ENCODE measurements around the gene NFE2L3.
"Not testable (repeated sequence)": the region's sequence is repeated elsewhere in the genome, so short reads cannot be mapped to it uniquely, and the experiment has no call there.

The NFE2L3 gene

GRCh38 chr7:26178272-26178960 lies 26.4 kb downstream of the NFE2L3 start:
- TF ChIP-seq POLR2AphosphoS5 (IDR thresholded peaks at IDR 0.05; ENCODE audit: low read depth, low read length) (no peak; the same call in 1 of the 2 replicates), PAX5 (IDR thresholded peaks at IDR 0.05; ENCODE audit: insufficient read depth, low read length, severe bottlenecking) (no peak), POU2F2 (IDR thresholded peaks at IDR 0.05; ENCODE audit: low read depth, low read length) (0 out of 2 replicates have a peak, but pooled peaks have one; percentile 7)
- no peak for DNase-seq (ENCODE audit: insufficient read length, low spot score)
- FAIRE-seq, result no peak

GRCh38 chr7:26179422-26179821 lies 27.4 kb downstream of the NFE2L3 start:
- FAIRE-seq (no peak), DNase-seq (ENCODE audit: insufficient read length, low spot score) (no peak)
- TF ChIP-seq PAX5 (IDR thresholded peaks at IDR 0.05; ENCODE audit: insufficient read depth, low read length, severe bottlenecking), result no peak
- peak; percentile 13 for TF ChIP-seq POLR2AphosphoS5 (IDR thresholded peaks at IDR 0.05; ENCODE audit: low read depth, low read length)

- no peak for TF ChIP-seq SPI1 (IDR thresholded peaks at IDR 0.05; ENCODE audit: low read depth, low read length)
- TF ChIP-seq POLR2A (IDR thresholded peaks at IDR 0.05; ENCODE audit: low read depth, low read length), result peak; percentile 76; the same call in 1 of the 2 replicates
- TF ChIP-seq POLR2AphosphoS5 (IDR thresholded peaks at IDR 0.05; ENCODE audit: low read depth, low read length), result peak; percentile 72
- DNase-seq (ENCODE audit: insufficient read length, low spot score) (no peak), FAIRE-seq (no peak)
Measured at GRCh38 chr7:26179826-26180497, 28.0 kb downstream of the NFE2L3 start.

- no peak for FAIRE-seq
- DNase-seq (ENCODE audit: insufficient read length, low spot score), result no peak
- TF ChIP-seq POLR2AphosphoS5 (IDR thresholded peaks at IDR 0.05; ENCODE audit: low read depth, low read length) (peak; percentile 57; the same call in 1 of the 2 replicates), PAX5 (IDR thresholded peaks at IDR 0.05; ENCODE audit: insufficient read depth, low read length, severe bottlenecking) (no peak), TAF1 (IDR thresholded peaks at IDR 0.05; ENCODE audit: low read depth, low read length) (no peak), POU2F2 (IDR thresholded peaks at IDR 0.05; ENCODE audit: low read depth, low read length) (no peak), POLR2A (IDR thresholded peaks at IDR 0.05; ENCODE audit: low read depth, low read length) (peak; percentile 38; the same call in 1 of the 2 replicates), SPI1 (IDR thresholded peaks at IDR 0.05; ENCODE audit: low read depth, low read length) (no peak)
Measured at GRCh38 chr7:26180792-26181198, 28.8 kb downstream of the NFE2L3 start.

- no peak for DNase-seq (ENCODE audit: insufficient read length, low spot score)
- TF ChIP-seq SPI1 (IDR thresholded peaks at IDR 0.05; ENCODE audit: low read depth, low read length), result no peak
- FAIRE-seq, result no peak
Measured at GRCh38 chr7:26181474-26182227, 29.7 kb downstream of the NFE2L3 start.

GRCh38 chr7:26182283-26182682 lies 30.3 kb downstream of the NFE2L3 start:
- TF ChIP-seq POLR2AphosphoS5 (IDR thresholded peaks at IDR 0.05; ENCODE audit: low read depth, low read length) (peak; percentile 55; the same call in 1 of the 2 replicates), POLR2A (IDR thresholded peaks at IDR 0.05; ENCODE audit: low read depth, low read length) (peak; percentile 11; the same call in 1 of the 2 replicates), SPI1 (IDR thresholded peaks at IDR 0.05; ENCODE audit: low read depth, low read length) (no peak), TAF1 (IDR thresholded peaks at IDR 0.05; ENCODE audit: low read depth, low read length) (no peak)
- DNase-seq (ENCODE audit: insufficient read length, low spot score) (no peak), FAIRE-seq (no peak)

GRCh38 chr7:26182706-26183105 lies 30.7 kb downstream of the NFE2L3 start:
- DNase-seq (ENCODE audit: insufficient read length, low spot score) (no peak), FAIRE-seq (no peak)
- TF ChIP-seq POLR2A (IDR thresholded peaks at IDR 0.05; ENCODE audit: low read depth, low read length) (0 out of 2 replicates have a peak, but pooled peaks have one; percentile 9), SPI1 (IDR thresholded peaks at IDR 0.05; ENCODE audit: low read depth, low read length) (no peak), POLR2AphosphoS5 (IDR thresholded peaks at IDR 0.05; ENCODE audit: low read depth, low read length) (peak; percentile 13; the same call in 1 of the 2 replicates), TAF1 (IDR thresholded peaks at IDR 0.05; ENCODE audit: low read depth, low read length) (no peak), PAX5 (IDR thresholded peaks at IDR 0.05; ENCODE audit: insufficient read depth, low read length, severe bottlenecking) (no peak)

- FAIRE-seq (no peak), DNase-seq (ENCODE audit: insufficient read length, low spot score) (no peak)
- TF ChIP-seq POU2F2 (IDR thresholded peaks at IDR 0.05; ENCODE audit: low read depth, low read length) (no peak), TAF1 (IDR thresholded peaks at IDR 0.05; ENCODE audit: low read depth, low read length) (no peak), POLR2AphosphoS5 (IDR thresholded peaks at IDR 0.05; ENCODE audit: low read depth, low read length) (no peak), SPI1 (IDR thresholded peaks at IDR 0.05; ENCODE audit: low read depth, low read length) (no peak), PAX5 (IDR thresholded peaks at IDR 0.05; ENCODE audit: insufficient read depth, low read length, severe bottlenecking) (no peak), POLR2A (IDR thresholded peaks at IDR 0.05; ENCODE audit: low read depth, low read length) (no peak)
Measured at GRCh38 chr7:26183545-26184280, 31.7 kb downstream of the NFE2L3 start.

- DNase-seq (ENCODE audit: insufficient read length, low spot score); FAIRE-seq: not testable (repeated sequence)
- peak; percentile 69 for TF ChIP-seq POLR2A (IDR thresholded peaks at IDR 0.05; ENCODE audit: low read depth, low read length)
Measured at GRCh38 chr7:26184281-26185101, 32.5 kb downstream of the NFE2L3 start.

Data from GM12891 (cell line).